GM19023 (cell line): ENCODE results near the gene IL1F10.
"Not testable (repeated sequence)": the region's sequence is repeated elsewhere in the genome, so short reads cannot be mapped to it uniquely, and the experiment has no call there.

Experiments used
- ATAC-seq: cut with Tn5 transposase; IDR thresholded peaks from one replicate; pipeline ENCODE4 v1.9.1; 2021; ENCODE audit warnings: mild to moderate bottlenecking, moderate library complexity; ENCODE audit not compliant: unreplicated experiment

The IL1F10 gene

DNA sequence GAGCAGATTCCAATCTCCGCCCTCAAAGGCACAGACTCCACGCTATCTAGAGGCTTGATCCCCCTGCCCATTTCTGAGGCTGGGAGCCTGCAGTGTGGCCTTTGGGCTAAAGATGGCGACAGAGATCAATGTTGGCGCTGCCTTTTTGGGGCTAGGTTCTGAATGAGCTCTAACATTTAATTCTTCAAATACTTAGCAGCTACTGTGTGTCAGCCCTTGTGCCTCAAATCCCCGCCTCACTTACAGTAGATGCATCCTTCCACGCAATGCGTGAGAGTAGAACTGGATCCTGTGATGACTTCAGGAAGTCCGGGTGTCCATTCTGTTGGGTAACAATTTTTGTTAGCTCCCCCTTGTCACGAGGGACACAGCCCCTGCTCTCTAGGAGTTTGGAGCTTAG, 12.4 kb downstream of the IL1F10 start:
- no peak for ATAC-seq

DNA sequence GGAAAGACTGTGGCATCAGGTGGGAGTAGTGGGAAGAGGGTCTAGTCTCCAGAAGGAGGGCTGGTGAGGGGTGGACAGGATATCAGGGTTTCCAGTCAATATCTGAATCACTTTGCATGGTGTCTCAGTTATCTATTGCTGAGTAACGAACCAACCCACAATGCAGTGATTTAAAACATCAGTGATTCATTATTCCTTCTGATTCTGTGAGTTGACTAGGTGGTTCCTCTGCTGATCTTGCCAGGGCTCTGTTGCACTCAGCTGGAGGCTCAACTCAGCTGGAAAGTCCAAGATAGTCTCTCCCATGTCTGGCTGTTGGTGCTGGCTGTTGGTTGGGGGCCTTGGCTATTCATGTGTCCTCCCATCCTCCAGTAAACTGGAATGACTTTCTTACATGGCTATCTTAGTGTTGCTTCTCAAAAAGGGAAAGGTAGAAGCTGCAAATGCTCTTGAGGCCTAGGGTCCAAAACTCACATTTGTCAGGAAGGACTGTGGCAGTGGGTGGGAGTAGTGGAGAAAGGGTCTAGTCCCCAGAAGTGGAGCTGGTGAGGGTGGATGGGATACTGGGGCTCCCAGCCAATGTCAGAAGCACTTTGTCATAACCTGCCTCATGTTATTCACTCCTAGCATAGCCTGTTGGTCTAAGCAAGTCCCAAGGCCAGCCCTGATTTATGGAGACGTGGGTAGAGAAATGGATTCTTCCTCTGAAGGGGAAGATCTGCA, 13.9 kb downstream of the IL1F10 start:
- no peak for ATAC-seq

DNA sequence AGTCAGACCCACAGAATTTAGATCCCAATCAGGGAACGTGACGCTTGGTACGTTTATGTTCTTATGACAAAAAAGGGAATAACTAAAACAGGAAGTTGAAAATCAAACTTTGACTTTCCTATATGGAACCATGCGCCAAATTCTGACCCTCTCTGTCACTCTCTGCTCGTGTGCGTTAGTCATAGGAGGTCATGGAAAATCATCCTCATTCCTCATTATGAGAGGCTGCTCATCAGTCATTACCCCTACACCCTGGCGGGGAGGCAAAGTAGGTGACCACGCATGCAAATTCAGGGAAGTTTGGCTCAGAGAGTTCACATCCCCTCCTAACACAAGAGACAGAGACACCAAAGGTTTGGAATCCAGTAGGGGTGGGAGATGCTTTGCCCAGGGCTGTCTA, 15.5 kb downstream of the IL1F10 start:
- ATAC-seq: no peak

DNA sequence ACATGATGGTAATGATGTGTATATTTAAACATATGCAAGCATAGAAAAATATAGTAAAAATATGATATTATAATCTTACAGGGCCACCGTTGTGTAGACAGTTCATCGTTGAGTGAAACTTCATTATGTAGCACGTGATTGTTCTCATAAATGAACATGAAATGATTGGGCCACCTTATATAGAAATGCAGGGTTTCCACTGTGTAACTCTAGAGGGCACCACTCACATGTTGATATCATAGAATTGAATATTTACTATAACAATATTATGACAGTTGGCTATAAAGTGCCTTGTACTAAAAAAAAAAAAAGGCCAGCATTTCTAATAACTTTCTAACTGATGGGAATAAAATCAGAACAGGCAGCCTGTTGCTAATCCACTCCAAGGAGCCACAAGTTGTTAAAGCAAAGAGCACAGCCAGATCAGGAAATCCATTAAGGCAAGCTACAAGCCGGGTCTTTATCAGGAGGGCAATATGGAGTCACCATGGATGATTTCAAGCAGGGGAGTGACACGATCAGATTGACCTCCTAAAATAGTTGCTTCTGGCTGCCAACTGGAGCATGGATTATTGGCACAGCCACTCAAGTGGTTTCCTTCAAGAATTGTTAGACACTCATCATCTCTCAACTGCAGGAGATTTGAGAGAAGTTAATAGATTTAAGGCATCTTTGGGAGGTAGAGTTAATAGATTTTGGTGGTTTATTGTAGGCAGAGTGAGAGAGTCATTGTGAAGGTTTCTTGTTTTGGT, 16.7 kb downstream of the IL1F10 start:
- ATAC-seq: no peak

DNA sequence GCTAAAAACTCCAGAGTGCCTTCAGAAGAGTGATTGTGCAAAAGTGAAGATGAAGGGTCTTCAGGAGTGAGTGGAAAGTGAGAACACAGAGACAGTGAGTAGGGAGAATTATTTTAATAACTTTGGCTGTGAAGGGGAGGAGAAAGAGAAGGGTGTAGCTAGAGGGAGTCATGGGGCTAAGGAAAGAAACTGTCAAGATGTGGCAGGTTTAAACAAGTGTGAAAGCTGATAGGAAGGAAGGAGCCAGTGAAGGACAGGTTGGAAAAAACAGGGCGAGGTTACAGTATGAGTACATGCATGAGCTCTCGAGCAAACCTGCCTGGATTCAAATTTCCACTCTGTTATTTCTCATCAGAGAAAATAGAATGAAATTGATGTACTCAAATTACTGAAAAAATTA, 17.8 kb downstream of the IL1F10 start:
- no peak for ATAC-seq

DNA sequence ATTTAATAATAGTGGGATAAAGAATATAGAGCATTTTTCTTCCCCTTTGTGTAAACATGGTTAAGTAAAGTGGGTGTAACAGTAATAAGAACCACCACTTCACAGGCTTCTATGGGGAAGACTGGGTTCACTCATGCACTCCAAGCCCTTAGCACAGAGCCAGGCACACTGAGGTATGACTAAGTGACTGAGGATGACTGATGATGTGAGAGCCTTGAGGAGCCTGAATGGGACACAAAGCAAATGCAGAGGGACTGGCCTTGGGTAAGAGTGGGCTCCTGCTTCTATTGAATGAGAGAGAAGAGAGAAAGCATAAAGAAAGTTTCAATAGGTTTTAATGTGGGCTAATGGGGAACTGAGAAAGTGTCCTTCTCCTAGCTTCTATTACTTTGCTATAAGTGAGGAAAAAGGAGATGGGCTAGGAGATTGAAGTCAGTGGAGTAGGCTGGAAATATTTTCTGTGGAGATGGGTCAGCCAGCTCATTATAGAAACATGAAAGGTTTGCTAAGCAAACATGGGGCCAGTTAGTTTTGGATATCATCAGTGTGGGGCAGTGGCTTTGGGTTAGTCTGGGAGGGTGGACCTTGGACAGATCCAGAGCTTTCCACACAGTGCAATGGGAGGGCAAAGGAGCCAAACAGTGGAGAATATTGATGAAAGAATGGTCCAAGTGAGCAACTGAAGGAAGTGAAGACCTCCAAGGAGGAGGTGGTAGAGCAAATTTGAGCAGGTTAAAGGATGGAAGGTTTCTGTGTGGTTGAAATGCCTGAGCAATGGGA, 20.6 kb downstream of the IL1F10 start:
- ATAC-seq: no peak

DNA sequence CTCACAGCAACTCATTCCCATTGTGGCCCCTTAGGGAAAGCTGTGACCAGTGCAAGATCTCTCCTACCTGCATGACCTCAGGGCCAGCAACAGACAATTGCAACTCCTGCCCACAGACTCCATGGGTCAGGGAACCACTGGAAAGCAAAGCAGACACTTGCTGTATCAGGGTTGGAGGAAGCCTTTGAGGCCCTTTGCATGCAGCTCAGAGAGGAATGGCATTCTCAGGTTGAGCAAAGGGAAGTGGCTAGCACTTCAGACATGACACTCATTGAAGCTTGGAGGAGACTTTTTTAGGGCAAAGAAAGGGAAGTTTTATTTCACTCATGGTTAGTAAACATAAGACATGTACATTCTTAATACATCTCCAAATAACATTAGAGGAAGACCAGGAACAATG, 22.1 kb downstream of the IL1F10 start:
- ATAC-seq: no peak

DNA sequence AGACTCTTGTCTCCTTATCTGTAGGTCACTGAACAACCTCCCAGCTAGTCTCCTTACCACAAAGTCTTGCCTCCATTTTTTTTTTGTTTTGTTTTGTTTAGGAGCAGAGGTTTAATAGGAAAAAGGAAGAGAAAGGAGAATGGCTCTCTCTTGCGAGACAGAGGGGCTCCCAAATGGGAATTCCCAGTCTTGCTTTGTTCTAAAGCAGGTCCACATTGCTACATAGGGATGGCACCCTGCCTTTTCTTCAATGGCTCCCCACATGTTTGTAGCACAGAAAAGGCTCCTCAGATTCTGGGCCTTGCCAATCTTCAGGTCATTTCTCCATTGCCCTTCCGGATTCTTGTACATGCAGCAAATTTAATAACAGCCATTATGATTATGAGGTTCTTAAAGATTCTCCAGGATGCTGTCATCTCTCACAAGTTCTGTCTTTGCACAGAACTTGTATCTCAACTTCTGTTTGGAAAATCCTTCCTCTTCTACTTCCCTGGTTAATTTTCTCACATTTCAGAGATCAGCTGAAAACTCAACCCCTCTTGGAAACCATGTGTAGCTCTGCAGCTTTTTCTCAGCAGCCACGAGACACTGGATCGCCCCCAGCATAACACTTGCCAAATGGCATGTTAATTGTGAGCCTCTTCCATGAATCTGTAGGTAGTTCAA, 23.6 kb downstream of the IL1F10 start:
- no peak for ATAC-seq

DNA sequence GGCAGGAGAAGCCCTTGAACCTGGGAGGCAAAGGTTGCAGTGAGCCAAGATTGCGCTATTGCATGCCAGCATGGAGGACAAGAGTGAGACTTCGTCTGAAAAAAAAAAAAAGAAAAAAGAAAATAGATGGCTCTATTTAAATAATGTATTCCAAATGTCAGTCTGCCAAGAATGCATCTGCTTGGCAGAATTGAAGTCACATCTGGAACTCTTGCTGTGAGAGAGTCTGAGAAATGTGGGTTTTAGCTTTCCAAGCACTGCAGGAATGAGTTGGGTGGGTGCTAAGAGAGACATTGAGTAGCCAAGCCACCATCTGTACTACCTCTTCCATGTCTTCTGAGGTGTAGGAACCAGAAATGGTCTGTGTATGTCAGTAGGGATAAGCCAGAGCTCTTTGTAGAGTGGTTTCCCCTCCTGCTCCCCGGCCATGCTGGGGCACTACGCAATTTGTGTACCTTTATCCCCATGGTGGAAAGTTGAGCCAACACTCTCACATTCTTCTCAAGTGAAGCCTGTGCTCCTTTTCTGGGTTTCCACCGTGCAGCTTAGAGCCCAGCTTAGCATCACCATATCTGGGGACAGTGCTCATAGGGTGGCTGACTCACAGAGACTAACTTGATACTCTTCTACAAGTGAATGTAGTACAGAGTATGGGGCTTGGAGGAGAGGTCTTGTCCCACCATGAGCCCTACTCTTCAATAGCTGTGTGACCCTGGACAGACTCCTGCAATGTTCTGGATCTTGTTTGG, 25.3 kb downstream of the IL1F10 start:
- no peak for ATAC-seq

DNA sequence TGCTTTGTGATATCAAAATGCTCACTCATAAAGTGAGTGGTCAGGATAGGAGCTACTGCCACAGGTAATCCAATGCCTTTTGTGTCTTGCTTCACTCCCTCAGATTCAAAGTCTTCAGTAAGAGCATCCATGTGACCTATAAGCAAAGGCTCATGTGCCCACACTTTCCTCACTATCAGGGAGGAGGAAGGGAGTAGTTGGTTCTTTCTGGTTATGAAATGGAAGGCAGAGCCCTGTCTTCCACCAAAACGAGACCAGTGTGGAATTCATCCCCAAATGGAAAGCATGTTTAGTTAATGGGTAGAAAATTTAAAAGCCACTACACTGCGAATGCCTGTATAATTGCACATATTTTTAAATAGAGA, 25.8 kb downstream of the IL1F10 start:
- ATAC-seq: no peak

DNA sequence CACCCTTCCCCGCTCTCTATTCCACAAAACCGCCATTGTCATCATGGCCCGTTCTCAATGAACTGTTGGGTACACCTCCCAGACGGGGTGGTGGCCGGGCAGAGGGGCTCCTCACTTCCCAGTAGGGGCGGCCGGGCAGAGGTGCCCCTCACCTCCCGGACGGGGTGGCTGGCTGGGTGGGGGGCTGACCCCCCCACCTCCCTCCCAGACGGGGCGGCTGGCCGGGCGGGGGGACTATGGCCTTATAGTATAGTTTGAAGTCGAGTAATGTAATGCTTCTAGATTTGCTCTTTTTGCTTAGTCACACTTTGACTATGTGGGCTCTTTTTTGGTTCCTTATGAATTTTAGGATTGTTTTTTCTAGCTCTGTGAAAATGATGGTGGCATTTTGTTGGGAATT, 28.5 kb downstream of the IL1F10 start:
- ATAC-seq: not testable (repeated sequence)

DNA sequence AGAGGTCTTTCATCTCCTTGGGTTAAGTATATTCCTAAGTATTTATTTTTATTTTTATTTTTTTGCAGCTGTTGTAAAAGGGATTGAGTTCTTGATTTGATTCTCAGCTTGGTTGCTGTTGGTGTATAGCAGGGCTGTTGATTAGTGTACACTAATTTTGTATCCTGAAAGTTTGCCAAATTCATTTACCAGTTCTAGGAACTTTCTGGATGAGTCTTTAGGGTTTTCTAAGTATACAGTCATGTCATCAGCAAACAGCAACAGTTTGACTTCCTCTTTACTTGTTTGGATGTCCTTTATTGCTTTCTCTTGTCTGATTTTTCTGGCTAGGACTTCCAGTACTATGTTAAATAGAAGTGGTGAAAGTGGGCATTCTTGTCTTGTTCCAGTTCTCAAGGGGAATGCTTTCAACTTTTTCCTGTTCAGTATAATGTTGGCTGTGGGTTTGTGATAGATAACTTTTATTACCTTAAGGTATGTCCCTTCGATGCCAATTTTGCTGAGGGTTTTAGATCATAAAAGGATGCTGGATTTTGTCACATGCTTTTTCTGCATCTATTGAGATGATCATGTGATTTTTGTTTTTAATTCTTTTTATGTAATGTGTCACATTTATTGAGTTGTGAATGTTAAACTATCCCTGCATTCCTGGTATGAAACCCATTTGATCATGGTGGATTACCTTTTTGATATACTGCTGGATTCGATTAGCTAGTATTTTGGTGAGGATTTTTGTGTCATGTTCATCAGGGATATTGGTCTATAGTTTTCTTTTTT, 29.3 kb downstream of the IL1F10 start:
- ATAC-seq: not testable (repeated sequence)

DNA sequence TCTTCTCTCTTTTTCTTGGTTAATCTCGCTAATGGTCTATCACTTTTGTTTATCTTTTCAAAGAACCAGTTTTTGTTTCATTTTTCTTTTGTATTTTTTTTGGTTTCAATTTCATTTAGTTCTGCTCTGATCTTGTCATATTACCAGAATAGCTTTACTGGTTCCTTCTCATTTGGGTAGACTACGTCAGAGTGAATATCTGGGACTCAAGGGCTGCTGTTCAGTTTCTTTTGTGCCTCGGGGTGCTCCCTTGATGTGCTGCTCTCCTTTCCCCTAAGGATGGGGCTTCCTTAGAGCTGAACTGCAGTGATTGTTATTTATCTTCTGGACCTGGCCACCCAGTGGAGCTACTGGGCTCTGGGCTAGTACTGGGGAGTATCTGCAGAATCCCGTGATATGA, 30.3 kb downstream of the IL1F10 start:
- no peak for ATAC-seq

DNA sequence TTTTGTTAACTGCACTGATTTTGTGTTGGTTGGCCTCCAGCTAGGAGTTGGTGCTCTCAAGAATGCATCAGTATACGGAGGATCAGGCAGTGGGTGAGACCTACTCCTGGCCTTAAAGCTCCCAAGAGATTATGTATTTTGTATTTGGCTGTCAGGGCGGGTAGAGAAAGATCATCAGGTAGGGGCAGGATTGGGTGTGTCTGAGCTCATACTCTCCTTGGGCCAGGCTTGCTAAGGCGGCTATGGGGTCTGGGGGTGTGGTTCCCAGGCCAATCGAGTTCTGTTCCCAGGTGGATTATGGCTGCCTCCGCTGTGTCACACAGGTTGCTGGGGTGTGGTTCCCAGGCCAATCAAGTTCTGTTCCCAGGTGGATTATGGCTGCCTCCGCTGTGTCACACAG, 30.8 kb downstream of the IL1F10 start:
- no peak for ATAC-seq

DNA sequence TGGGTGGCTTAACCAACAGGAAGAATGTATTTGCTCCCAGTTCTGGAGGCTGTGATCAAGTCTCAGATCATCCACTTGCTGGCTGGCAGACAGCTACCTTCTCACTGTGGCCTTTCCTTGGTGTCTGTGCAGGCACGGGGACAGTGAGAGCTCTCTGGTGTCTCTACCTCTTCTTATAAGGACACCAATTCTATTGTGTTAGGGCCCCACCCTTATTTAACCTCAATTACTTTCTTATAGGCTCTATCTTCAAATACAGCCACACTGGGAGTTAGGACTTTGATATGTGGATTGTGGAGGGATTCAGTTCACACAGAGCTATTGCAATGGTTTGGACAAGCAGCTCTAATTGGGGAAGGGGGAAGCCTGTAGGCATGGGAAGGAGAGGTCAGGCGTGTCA, 34.4 kb downstream of the IL1F10 start:
- no peak for ATAC-seq

DNA sequence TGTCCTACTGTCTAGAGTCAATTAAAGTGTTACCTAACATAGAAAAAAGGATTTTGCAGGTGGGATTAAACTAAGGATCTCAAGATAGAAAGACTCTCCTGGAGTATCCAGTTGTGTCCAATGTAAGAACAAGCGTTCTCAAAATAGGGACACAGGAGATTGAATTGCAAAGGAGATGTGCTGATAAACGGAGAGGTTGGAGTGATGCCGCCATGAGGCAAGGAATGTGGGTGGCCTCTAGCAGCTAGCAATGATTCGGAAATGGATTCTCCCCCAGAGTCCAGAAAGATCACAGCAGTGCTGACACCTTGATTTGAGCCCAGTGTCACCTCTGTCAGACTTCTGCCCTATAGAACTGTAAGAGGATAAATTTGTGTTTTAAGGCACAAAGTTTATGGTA, 35.5 kb downstream of the IL1F10 start:
- ATAC-seq: no peak

DNA sequence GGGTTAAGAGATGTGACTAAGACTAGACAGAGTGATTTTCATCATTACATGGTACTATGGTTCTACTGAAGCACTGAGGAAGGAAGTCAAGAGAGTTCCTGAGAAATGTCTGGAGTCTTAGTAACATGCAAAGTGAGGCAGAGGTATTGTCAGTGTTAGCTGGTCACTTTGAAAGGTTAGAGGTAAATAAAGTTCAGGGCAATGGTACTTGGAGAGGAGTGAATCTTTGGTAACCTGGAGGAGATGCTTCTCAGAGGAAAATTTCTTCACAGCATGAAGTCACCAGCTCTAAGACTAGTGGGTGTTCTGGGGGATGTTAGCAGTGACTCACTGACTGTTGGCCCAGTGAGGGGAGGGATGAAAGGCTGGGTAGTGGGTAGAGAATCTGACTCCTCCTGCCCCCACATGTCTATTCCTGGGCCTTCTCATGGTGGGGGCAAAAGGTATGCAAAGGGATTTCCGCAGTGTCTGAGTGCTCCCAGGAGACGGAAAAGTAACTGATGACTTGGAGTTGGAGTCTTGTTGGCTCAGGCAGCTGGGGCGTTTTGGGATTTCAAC, 36.4 kb downstream of the IL1F10 start:
- ATAC-seq: no peak

DNA sequence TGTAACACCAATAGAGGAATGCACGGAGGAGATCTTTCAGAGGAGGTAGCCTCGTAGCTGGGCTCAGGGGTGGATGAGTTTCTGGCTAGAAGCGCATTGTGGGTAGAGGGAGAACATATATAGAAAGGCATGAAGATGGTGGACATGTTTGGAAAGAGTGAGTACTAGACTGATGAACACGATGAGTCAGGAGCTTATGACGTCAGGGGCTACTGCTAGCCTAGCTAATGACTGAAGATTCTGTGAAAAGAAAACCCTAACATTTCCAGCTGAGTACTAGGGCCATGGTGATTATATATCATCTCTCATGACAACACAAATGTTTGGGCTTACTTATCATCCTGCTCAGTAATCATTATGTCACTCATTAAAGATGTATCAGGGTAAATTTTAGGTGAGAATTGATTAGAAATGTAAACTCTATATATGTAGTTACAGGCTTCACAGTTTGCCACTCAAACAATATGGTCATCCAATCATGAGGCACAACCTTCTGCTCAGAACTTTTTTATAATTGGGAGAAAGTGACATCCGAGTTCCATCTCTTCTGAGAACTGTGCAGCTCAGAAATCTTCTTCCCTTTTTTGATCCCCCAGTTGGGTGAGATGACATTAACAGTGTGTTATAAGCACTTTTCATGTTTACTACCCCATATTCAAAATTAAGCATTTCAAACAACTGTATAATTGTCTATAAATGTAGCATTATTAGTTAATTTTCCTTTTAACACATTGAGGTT, 37.4 kb downstream of the IL1F10 start:
- ATAC-seq: no peak

DNA sequence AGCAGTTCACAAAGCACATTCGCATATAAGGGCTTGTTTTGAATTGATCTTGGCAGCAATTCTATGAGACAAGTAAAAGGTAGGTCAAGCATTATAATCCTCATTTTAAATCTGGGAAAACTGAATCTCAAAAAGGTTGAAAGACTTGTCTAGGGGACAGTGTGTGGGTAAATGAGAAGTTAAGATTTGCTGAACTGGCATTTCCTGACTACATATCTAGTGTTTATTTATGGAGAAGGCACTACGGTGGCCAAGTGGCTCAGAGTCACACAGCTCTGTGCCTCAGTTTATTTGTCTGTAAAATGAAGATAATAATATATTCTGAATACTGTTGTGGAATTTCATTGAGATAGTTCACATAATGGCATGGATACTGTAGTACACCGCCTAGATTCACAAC, 43.4 kb downstream of the IL1F10 start:
- no peak for ATAC-seq
